HG03439 (cell line): ENCODE results near the gene GPR119.
"Not testable (repeated sequence)": the region's sequence is repeated elsewhere in the genome, so short reads cannot be mapped to it uniquely, and the experiment has no call there.

ENCODE experiments used
- ATAC-seq: cut with Tn5 transposase; IDR thresholded peaks from one replicate; pipeline ENCODE4 v1.9.1; 2021; ENCODE audit warnings: mild to moderate bottlenecking, moderate library complexity; ENCODE audit not compliant: unreplicated experiment

GPR119 gene

DNA sequence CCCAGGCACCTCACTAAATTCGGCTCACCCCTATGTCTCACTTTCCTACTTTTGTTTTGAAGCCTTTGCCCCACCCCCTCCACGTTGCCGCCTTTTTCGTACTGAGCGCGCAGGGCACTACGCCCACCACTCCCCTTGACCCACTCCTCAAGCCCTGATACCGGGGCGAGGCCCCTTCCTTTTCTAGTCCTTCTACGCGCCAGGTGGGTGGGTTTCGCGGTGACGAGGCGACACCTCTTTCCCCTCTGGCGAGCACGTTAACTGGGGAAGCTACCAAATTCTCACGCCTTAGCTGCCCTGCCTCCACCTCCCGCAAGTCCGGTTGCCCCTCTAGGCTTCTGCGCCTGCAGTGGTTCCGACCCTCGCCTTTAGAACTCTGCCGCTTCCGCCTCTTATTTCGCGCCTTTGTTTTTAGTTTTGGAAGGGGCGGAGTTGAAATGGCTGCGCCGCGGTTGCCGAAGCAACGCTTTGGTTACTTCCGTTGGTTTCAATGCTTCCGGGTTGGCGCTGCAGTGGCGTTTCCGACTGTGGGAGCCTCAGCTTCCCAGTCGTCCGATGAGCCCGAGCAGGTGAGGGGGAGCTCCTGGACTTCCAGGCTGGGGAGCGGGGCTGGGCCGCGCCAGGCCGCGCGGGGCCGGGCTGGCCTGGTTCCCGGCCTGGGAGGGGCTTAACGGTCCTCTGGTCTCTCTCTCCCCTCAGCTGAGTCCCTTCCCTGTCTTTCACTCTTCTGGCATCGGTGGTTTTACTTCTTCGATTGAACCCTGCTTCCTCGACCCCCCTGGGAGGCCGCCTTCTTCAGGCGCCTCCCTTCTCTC, 45.9 kb downstream of the GPR119 start, which contains the start of gene SLC25A14:
SLC25A14 (plus strand) TSS at position 512 of the 815 bp plus-strand sequence. CDS start 360 bp downstream, outside the sequence.
- peak; percentile 97 for ATAC-seq

DNA sequence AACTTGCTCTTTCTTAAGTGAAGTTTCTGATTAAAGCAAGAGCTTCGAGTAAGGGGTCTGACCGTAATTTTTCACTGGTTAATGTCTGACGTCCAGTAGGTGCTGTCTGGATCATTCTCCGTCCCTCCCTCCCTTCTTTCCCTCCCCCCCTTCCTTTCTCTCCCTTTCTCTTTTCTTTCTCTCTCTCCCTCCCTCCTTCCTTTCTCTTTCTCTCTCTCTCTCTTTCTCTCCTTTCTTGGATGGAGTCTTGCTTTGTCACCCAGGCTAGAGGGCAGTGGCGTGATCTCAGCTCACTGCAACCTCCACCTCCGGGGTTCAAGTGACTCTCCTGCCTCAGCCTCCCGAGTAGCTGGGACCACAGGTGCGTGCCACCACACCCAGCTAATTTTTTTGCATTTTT, 46.6 kb downstream of the GPR119 start:
- ATAC-seq, result not testable (repeated sequence)

DNA sequence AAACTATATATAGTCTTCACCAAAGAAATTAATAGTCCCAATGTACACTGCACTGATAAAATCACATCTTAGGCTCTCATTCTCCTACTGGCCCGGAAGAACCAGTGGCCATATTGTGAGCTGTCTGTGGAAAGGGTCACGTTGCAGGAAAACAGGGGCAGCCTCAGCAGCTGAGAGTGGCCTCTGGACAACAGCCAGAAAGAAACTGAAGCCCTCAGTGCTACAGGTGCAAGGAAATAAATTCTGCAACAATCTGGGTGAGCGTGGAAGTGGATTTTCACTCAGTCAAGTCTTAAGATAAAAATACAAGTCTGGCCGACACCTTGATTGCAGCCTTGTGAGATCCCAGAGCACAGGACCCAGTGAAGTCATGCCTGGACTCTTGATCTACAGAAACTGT, 48.9 kb downstream of the GPR119 start:
- no peak for ATAC-seq
